NCI-H1092 treated with DMSO at 0.1 percent for 48 hours (cell line): ENCODE data around the gene HDAC4.
"Not testable (repeated sequence)": the region's sequence is repeated elsewhere in the genome, so short reads cannot be mapped to it uniquely, and the experiment has no call there.

Source experiments
- DNase-seq: peaks from one replicate; lab custom pipeline; 2025; lab: John Stamatoyannopoulos, UW

The HDAC4 gene

DNA sequence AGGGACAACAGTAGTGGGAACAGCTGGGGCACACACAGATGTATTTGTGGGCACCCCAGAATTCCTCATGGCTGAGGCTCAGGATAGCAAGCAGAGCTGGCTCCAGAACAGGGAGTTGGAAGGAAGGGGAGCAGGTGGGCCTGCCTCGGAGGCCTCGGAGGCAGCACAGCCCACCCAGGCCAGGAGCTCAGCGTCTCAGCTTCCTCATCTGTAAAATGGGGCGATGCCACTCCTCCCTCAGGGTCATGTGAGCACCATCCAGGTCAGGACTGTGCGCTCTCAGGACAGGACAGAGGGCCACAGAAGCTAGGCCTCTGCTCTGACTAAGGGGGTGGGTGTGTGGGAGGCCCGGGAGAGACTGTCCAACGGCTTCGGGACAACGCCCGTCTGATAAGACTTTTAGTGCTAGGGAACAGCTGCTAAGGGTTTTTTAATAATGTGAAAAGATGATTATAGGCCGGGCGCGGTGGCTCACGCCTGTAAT, 106.2 kb downstream of the HDAC4 start:
- DNase-seq, result no peak

DNA sequence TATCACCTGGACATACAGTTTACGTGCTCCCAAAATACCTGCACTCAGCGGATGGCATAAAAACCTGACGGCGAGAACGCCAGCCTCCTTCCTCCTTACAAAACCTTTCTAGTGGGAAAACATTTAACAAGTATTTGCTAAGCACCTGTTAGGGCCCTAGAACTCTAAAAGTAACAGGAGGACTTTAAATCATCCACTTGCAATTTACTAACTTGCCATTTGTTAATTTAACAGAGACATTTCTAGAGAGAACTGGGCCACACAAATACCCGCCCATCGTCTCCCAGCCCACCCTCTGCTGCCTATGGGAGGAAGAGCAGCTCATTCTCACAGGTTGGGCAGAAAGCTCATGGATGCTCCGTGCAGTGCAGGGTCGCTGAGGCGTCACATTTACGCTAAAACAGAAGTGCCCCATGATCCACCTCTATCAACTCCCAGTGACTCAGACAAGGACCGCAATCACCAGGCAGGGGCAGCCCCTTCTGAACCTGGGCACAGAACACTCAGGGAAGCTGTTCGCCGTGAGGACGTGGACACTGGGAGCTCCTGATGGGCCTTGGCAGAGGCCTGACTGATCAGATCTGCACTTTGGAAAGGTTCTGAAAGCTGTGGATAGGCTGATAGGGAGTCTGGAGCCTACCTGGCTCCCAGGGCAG, 106.9 kb downstream of the HDAC4 start:
- no peak for DNase-seq

DNA sequence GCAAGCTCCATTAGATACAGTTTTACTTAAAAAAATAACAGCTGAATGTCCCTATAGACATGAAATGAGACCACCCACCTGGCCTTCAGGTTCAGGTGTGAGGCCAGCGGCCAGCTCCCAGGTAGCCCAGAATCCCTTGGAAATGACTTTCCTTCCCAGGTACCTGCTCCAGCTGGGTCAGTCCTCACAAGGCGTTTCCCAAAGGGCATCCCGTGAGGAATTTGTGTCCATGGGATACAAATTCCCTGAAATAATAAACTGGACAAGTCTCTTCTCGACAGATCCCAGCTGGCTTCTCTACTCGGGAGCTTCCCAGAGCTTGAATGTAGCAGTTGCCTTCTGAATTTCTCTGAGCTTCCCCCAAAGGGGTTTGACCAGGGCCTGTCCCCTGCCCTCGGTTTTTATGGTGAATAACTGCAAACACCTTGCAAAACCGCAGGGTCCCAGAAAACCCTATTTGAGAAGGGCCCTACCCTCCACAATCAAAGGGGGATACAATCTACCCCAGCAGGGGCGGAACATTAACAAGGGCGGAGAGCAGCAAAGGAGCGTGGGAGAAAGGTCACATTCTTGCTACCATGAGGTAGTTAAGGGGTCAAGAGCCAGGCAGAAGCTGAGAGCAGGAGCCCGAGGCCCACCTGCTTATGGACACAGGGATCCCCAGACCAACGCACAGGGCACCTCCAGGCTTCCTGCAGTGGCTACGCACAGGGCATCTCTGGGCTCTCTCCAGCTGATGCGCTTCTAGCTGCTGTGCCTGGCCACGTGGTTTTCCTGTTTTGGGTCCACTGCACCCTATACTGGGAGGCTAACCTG, 107.7 kb downstream of the HDAC4 start:
- DNase-seq, result no peak

DNA sequence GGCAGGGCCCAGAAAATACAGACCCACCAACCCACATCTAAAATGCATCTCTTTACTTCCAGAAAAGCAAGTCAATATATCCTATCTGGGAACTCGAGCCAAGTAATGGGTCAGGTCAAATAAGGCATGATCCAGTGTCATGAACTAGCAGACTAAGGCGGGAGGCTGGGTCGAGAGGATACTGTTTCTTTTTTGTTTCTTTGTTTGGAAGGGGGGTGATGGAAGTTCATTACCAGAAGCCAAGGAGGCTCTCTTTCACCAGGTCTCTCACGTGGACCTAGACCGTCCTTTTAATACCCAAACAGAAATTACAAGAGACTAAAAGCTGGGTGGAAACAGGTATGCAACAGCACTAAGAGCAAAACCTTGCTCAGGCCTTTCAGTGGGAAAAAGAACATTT, 108.3 kb downstream of the HDAC4 start:
- DNase-seq, result no peak

DNA sequence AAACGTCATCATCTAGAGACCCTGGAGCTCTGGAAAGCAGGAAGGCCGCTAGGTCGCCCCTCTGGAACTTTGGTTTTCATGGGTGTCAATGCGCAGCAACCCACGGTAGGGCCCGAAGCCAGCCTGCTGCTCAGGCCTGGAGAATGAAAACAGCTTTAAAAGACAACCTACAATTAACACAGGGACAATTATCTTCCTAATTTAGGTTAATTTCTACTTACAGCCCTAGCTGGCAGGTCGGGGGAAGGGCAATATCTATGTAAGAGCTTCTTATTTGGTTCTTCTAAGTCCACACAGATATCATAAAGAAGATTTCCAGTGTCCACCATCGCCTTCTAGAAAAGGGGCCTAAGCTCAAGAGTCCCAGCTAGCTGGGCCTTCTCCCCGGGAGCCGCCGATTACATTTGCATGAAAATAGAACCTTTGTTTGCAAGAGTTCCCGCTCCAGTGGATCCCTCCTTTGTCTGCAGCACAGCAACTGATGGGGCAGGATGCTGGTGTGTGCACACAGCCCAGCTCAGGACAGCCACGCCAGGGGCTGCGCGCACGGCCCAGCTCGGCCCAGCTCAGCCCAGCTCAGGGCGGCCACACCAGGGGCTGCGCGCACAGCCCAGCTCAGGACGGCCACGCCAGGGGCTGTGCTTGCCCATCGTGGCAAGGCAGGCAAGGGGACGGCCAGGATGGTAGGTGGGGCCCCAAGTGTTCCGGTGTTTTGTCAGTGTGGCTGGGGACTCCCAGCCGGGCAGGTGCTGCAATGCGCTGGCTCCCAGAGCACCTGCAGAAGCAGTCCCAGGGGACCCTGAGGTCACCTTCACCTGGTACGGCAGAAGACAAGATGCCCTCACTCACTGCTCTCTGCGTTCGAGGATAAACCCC, 109.1 kb downstream of the HDAC4 start:
- DNase-seq, result peak; percentile 21

DNA sequence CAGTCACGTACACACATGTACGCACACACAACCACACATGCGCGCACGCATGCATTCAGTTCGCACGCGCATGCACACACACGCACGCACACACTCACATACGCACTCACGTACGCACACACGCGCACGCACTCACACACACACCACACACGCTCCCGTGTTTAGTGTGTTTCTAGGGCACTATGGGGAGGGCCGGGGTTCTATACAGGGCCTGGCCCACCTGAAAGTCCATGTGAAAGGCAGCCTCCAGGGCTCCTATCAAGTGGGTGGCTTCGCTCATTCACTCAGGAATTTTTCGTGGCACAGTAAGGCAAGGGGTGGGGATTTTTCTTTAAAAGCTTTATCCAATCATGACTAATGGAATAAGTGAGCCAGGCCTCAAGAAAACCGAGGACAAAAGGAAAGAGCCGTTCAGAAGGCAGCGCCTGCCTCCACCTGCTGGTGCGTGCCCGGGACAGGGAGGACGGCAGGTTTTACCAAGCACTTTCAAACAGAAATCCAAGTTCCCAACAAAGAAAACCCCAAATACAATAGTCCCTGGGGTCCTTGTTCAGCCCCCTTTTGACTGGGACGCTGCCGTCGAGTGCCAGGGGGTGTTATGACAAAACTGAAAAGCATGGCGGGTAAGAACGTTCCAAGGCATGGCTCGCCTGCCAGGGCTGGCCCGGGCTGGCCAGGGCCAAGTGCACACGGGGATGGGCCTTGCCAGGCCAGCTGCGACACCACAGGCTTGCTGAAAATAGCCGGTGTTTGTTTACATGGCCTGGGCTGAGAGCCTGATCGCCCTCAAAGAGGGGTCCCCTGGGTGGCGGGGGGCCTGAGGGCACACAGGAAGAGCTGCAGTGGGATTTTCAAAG, 110.0 kb downstream of the HDAC4 start:
- peak; percentile 13 for DNase-seq

DNA sequence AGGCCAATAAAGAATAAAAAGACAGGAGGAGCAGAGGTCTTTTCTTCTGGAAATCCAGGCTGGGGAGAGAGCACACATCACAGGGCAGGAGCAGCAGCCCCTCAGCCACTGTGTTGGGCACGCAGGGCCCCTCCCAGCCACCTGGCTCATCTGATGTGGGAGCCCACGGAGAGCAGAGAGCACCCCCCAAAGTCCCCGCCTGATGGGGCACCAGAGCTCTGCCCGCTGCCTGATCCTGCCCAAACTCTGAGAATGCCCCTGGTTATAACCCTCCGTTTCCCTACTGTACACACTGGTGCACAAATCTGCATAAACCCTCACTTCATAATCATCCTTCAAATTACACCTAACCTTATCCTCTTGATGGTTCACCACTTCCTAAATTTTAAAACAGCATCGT, 111.3 kb downstream of the HDAC4 start:
- DNase-seq, result no peak

DNA sequence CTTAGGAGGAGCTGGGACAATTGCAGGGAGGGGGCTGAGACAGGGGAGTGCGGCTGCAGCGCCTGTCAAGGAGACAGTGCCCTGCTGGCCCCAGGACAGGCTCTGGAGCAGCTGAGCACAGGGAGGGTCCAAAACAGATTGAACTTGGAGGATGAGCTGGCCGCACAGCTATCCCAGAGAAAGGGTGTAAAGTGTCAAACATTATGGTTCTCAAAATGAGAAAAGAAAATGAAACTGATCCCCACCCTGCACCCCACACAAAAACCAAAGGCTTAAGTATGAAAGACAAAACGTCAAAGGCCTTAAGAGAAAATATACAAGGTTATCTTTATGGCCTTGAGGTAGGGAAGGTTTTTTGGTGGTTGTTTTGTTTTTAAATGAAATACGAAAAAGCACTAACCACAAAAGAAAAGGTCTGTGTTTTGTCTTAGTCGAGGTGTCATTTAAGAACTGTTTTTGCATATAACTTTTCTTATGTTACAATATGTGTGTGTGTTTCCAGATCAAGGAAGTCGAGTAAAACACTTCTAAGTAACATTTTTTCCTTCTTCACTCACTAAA, 111.8 kb downstream of the HDAC4 start:
- DNase-seq, result no peak

DNA sequence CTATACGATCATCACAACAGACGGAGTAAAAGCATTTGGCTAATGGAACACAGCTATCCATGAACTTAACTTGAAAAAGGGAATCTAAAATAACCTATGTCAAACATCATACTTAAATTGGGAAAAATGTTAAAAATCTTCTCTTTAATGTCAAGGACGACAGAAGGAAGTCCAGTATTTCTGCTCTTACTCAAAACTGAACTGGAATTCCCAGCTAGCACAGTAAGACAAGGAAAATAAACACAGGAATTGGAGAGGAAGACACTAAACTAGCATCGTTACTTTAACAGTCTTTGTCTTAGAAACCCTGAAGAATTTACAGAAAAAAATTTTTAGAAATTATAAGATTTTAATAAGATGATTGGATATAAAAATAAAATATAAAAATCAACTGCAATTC, 112.6 kb downstream of the HDAC4 start:
- no peak for DNase-seq

DNA sequence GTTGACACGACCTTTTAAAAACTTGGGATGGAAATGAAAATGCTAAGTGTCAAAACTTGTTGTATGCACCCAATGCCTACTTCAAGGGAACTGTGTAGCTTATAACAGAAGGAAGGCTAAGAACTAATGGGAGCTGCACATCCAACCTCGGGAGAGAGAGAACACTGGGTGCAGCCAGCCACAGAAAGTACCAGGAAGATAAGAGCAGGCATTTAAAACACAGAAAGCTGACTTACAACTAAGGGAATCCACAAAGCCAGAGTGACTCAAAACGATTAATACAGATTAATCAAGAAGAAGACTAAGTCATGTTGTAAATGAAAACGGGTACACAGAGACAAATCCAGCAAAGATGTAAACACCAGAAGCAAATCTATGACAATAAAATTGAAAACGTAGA, 113.4 kb downstream of the HDAC4 start:
- DNase-seq, result no peak

DNA sequence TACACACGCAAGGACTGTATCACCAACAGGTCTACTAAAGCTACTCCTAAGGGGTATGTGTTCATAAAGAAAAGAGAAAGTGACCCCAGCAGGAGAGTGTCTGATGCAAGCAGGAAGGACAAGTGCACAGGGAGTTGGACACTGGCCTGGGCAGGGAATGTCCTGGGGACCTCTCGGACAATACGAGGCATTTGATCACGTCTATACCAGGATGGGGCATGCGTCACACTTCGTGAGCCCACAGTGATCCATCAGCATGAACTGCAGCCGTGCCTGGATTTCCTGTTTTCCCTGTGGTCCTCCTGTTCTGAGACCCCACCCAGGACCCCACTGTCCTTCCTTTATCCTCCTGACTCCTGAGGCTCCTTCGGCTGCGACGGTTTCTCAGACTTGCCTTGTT, 113.9 kb downstream of the HDAC4 start:
- no peak for DNase-seq

DNA sequence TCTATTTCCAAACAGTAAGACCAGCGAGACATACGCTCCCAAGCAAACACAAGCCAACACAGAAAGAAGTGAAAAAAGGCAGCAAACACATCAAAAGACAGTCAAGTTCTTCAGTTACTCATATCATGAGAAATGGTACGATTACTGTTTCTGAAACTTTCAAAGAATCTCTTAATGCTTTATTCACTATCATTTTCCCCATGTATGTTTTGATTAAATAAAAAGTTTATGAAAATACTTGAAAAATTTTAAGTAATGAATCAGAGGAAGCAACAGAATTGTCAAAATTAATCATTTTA, 114.9 kb downstream of the HDAC4 start:
- no peak for DNase-seq

DNA sequence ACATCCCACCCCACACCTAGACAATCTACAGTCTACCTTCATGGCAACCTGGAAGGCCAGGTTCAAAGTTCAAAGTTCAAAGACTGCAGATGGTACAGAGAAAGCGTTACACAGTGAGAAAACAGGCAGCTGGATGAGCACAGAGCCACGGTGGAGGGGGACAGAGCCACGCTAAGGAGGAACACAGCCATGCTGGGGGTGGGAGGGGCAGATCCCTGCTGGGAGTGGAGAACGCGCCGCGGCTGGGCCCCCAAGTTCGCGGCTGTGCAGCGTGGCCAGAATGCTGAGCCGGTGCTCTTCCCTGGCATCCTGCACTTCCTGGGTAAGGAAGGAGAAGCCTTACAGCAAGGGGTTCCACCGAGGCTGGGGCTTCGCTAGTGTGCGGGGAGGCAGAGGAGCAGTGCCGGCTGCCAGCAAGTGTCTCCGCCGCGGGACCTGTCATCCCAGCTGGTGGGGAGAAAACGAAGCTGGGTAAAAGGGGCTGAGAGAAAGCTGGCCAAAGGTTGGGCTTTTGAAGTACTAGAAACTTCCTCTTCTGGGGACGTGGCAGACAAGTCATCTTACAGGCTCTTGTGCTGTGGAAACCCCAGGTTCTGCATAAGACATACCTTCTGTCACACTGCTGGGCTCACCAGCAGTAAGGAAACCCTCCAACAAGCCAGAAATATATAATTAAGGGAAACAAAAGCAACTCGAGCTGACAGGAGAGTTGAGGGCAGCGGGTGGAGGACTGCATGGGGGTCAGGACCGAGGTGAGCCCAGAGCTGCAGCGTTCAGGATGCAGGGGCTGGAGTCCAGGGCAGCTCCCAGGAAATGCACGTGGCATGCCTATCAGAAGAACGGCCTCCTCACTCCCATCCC, 115.5 kb downstream of the HDAC4 start:
- no peak for DNase-seq

DNA sequence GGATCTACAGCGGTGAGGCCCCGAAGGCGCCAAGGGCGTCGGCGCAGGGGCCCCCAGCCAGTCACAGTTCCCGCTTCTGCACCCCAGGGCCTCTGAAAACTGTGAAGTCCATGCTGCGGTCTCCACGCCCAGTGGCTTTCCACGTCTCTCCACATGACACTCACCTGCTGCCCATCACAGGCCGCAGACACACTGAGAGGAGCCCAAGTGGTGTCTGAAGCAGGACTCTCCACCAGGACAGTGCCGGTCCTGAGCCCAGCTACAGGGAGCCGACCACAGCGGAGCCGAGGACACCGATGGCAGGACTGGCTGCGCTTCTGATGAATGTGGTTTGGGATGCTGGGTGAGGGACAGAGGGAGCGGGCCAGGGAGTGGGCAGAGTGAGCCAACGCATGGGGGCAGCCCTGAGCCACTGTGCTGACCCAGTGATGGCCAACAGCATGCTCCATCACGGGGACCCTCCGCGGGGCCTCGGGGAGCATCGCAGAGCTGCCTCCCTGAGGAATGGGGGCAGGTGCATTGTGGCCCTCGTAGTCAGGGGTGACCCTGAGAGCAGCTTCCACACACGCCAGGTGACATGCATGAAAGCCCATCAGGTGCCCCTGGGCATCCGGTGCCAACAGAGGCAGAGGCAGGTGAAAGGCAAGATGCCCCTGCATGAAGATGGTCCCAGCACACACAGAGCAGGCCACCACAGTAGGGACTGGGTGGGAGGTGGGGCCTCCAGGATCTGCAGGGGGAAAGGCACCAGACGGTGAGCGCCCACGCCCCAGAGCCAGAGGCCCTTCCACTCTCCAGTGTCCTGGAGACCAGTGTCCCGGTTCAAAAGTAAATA, 116.6 kb downstream of the HDAC4 start:
- no peak for DNase-seq

DNA sequence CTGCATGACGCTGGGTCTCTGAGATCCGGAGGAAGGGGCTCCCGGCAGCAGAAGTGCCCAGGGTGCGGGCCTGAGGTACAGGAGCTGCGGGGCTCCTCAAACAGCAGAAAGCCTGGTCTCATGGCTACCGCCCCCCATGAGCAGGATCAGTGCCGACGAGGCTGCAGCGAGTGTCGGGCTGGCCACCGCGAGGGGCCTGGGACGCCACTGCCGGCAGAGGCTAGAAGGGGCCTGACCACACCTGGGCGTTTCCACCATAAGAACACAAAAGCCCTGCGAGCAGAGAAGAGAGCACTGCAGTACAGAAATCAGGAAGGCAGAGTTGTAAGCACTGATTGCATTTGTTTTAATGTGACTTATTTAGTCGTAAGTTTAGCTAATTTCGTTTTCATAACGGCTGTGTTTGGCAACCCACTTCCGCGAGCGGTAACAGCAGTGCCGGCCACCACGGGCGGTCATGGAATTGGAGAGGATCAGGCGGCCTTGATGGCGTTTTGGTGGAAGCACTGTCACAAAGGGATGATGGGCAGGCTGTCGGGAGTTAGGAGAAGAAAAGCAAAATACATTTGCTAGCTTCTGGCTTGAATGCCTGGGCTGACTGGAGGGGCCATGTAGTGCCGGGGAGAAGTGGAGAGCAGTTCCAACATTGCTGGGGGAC, 117.4 kb downstream of the HDAC4 start:
- no peak for DNase-seq

DNA sequence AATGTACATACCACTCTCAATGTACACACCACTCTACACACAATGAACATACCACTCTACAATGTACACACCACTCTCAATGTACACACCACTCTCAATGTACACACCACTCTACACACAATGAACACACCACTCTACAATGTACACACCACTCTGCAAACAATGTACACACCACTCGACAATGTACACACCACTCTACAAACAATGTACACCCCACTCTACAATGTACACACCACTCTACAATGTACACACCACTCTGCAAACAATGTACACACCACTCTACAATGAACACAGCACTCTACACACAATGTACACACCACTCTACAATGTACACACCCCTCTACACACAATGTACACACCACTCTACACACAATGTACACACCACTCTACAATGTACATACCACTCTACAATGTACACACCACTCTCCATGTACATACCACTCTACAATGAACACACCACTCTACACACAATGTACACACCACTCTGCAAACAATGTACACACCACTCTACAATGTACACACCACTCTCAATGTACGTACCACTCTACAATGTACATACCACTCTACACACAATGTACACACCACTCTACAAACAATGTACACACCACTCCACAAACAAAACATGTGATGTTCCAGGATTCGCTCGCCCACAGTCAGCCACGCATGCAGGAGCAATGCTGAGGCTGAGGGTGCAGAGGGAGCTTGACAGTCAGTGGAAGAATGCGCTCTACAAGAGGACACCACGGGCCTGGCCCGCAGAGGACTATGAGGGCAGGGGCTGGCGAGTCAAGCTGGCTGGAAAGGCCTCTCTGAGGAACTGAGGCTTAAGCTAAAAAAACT, 118.2 kb downstream of the HDAC4 start:
- DNase-seq, result no peak

DNA sequence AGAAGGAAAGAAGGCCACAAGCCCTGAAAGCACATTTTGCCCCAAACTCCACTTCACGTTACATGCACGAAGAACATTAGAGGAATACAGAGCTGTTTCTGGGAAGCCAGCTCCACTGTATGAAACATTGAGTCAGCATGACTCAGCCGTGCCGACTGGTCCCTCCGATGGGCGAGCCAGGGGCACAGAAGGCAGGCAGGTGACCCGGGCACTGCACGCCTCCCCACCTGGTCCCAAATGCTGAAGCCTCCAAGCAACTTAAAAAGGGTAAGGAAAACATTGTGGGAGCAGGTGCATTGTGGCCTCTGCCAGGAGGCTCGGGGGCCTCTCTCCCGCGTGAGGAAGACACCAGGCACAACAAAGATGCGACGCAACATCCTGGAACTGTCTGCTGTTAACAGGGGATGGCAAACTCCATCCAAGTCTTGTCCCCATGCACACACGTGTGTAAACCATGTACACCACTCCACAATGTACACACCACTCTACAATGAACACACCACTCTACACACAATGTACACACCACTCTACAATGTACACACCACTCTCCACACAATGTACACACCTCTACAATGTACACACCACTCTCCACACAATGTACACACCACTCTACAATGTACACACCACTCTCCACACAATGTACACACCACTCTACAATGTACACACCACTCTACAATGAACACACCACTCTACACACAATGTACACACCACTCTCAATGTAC, 120.4 kb downstream of the HDAC4 start:
- not testable (repeated sequence) for DNase-seq
